Measurements from ENCODE around the gene CCDC66. TPM values are rescaled to one million over a fixed set of nuclear protein-coding genes. Genes with fewer than 3 reads are reported as not detected.

Gene CCDC66
- total and polyA plus RNA-seq, 9 of the 15 experiments (the other 6 are each of a cell fraction or from before 2014, with no cell fraction given) = 21.5 to 46.5 (median 29.6) TPM

GRCh38 chr3:56622381-56622780 is 65.4 kb downstream of the CCDC66 start:
- no peak overlapping the region for H3K4me3 ChIP-seq
- in situ Hi-C loops (cut with MboI) = no loop called here
- H2AFZ ChIP-seq (ENCODE audit: low read depth, low read length) = no peak overlapping the region
- no peak for ATAC-seq
- no peak for DNase-seq (ENCODE audit: extremely low read depth in 1 of 4, low spot score in 3 of 4)
- H3K27ac ChIP-seq (ENCODE audit: extremely low read depth, low read depth, low read length) = no peak overlapping the region
- H3K4me2 ChIP-seq (ENCODE audit: insufficient read depth, low read length) = no peak overlapping the region
- no peaks in the 10 kb centered on the region for H3K4me1 ChIP-seq (replicated peaks in 1 of 2; ENCODE audit: control insufficient read depth in 2 of 2, insufficient read depth in 2 of 2, low read length in 2 of 2)
- no peaks in the 10 kb centered on the region for H3K9me3 ChIP-seq (replicated peaks; ENCODE audit: control insufficient read depth, insufficient read depth, low read depth, low read length)
- no peaks in the 10 kb centered on the region for H4K20me1 ChIP-seq (replicated peaks; ENCODE audit: control insufficient read depth, insufficient read depth, low read length)
- no TSS peak for BruUV-seq (replicated peaks)
- POLR2A ChIA-PET = no interaction called here
- WGBS (ENCODE audit: insufficient coverage, low coverage, missing lambda C conversion rate) = 86% methylated on average over 3 of the region's 3 CpGs
- FAIRE-seq = no peak
- no peaks in the 10 kb centered on the region for H3K9me1 ChIP-seq (ENCODE audit: control insufficient read depth, insufficient read depth, low read length)
- H3K36me3 ChIP-seq (ENCODE audit: control insufficient read depth, insufficient read depth, low read length) = peaks cover 93% of the 10 kb centered on the region
- no peaks in the 10 kb centered on the region for H3K79me2 ChIP-seq (ENCODE audit: control insufficient read depth, insufficient read depth, low read length)
- H3K9ac ChIP-seq (ENCODE audit: insufficient read depth in 1 of 2, low read depth in 2 of 2, low read length in 2 of 2) = no peak overlapping the region
- intact Hi-C loops (cut with micrococcal nuclease) = no loop called here
- CTCF ChIA-PET (ENCODE audit: low intra/inter-chr PET ratio) = no interaction called here
- no peaks in the 10 kb centered on the region for H3K27me3 ChIP-seq (ENCODE audit: control insufficient read depth in 2 of 2, insufficient read depth in 2 of 2, low read length in 2 of 2)
- TF ChIP-seq ZNF511 (CRISPR knock-in tag; IDR thresholded peaks at IDR 0.05) (no peak), MYBL2 (IDR thresholded peaks at IDR 0.05; ENCODE audit: low read depth) (no peak), MYBL2 (CRISPR knock-in tag; IDR thresholded peaks at IDR 0.05; ENCODE audit: borderline replicate concordance) (no peak), CCAR2 (IDR thresholded peaks at IDR 0.05; ENCODE audit: low read depth, low read length) (no peak), FOSL1 (tag; conservative IDR thresholded peaks at IDR 0.05) (no peak), MTA1 (IDR thresholded peaks at IDR 0.05; ENCODE audit: borderline replicate concordance) (no peak), SMAD1 (IDR thresholded peaks at IDR 0.05; ENCODE audit: low read depth, low read length, partially characterized antibody) (no peak), TCF3 (CRISPR knock-in tag; IDR thresholded peaks at IDR 0.05) (no peak), ZBTB49 (CRISPR knock-in tag; IDR thresholded peaks at IDR 0.05; ENCODE audit: borderline replicate concordance) (no peak), MTF1 (CRISPR knock-in tag; IDR thresholded peaks at IDR 0.05; ENCODE audit: borderline replicate concordance) (no peak), POLR2A (conservative IDR thresholded peaks at IDR 0.05) (no peak), E2F1 (CRISPR knock-in tag; IDR thresholded peaks at IDR 0.05) (no peak)
- TF ChIP-seq, protein P1, sequence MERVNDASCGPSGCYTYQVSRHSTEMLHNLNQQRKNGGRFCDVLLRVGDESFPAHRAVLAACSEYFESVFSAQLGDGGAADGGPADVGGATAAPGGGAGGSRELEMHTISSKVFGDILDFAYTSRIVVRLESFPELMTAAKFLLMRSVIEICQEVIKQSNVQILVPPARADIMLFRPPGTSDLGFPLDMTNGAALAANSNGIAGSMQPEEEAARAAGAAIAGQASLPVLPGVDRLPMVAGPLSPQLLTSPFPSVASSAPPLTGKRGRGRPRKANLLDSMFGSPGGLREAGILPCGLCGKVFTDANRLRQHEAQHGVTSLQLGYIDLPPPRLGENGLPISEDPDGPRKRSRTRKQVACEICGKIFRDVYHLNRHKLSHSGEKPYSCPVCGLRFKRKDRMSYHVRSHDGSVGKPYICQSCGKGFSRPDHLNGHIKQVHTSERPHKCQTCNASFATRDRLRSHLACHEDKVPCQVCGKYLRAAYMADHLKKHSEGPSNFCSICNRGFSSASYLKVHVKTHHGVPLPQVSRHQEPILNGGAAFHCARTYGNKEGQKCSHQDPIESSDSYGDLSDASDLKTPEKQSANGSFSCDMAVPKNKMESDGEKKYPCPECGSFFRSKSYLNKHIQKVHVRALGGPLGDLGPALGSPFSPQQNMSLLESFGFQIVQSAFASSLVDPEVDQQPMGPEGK (CRISPR knock-in tag; IDR thresholded peaks at IDR 0.05; ENCODE audit: borderline replicate concordance) = no peak
- TF ChIP-seq, protein P2, sequence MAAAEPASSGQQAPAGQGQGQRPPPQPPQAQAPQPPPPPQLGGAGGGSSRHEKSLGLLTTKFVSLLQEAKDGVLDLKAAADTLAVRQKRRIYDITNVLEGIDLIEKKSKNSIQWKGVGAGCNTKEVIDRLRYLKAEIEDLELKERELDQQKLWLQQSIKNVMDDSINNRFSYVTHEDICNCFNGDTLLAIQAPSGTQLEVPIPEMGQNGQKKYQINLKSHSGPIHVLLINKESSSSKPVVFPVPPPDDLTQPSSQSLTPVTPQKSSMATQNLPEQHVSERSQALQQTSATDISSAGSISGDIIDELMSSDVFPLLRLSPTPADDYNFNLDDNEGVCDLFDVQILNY (CRISPR knock-in tag; IDR thresholded peaks at IDR 0.05) = no peak
- TF ChIP-seq, protein P3, sequence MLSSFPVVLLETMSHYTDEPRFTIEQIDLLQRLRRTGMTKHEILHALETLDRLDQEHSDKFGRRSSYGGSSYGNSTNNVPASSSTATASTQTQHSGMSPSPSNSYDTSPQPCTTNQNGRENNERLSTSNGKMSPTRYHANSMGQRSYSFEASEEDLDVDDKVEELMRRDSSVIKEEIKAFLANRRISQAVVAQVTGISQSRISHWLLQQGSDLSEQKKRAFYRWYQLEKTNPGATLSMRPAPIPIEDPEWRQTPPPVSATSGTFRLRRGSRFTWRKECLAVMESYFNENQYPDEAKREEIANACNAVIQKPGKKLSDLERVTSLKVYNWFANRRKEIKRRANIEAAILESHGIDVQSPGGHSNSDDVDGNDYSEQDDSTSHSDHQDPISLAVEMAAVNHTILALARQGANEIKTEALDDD (IDR thresholded peaks at IDR 0.05) = no peak

Data from K562 (cell line).